ENCODE data around the gene VARS1.

GRCh38 chr6:31813465-31813849 is 17.9 kb upstream of the VARS1 start:
- TF ChIP-seq POLR2AphosphoS5 (IDR thresholded peaks at IDR 0.05) (no peak), EP300 (IDR thresholded peaks at IDR 0.05) (no peak), POLR2A (IDR thresholded peaks at IDR 0.05) (no peak)

Data from sigmoid colon (tissue), 4 donors.